GM12878 (cell line): ENCODE measurements around the gene CLSTN2. TPM values are rescaled to one million over a fixed set of nuclear protein-coding genes. Genes with fewer than 3 reads are reported as not detected.
A peak's percentile ranks its signal among the peaks of the same experiment; 100 is the strongest.

Source experiments
- BHLHE40 ChIP-seq, 2 experiments: fragments of 450-650 bp in 1 of 2; IDR thresholded peaks; 2 replicates each; pipeline ENCODE4 v1.6.1; 2011 to 2017; ENCODE audit warnings: low read depth in 2 of 2, borderline replicate concordance in 1 of 2, improper control_type of control experiment in 1 of 2, low read length in 1 of 2, mild to moderate bottlenecking in 1 of 2
- CBX3 ChIP-seq: fragments of 200-600 bp; sonication (generic); IDR thresholded peaks from 2 replicates; pipeline ENCODE4 v1.6.1; 2016; ENCODE audit warnings: low read depth, borderline replicate concordance
- CHD2 ChIP-seq: IDR thresholded peaks from 2 replicates; pipeline ENCODE4 v1.6.1; 2011; ENCODE audit warnings: low read depth, low read length, improper control_type of control experiment, borderline replicate concordance
- CREB1 ChIP-seq: IDR thresholded peaks from 2 replicates; pipeline ENCODE4 v1.6.1; 2012; ENCODE audit warnings: low read depth, mild to moderate bottlenecking, inconsistent platforms
- GATAD2B ChIP-seq: fragments of 450-650 bp; conservative IDR thresholded peaks from 2 replicates; pipeline ENCODE4 v1.6.1; 2017; ENCODE audit warnings: low read depth, mild to moderate bottlenecking, moderate library complexity
- HDAC2 ChIP-seq: fragments of 200-600 bp; sonication (generic); IDR thresholded peaks from 2 replicates; pipeline ENCODE4 v1.6.1; 2017
- MYC ChIP-seq: IDR thresholded peaks from 2 replicates; pipeline ENCODE4 v1.6.1; 2011; ENCODE audit warnings: mild to moderate bottlenecking, low read length, moderate library complexity, inconsistent platforms; ENCODE audit not compliant: insufficient read depth, insufficient replicate concordance, insufficient read length, severe bottlenecking
- NFXL1 ChIP-seq: fragments of 450-650 bp; IDR thresholded peaks from 2 replicates; pipeline ENCODE4 v1.6.1; 2017; ENCODE audit warnings: antibody characterized with exemption, mild to moderate bottlenecking, borderline replicate concordance
- NR2F1 ChIP-seq: fragments of 450-650 bp; conservative IDR thresholded peaks from 2 replicates; pipeline ENCODE4 v1.6.1; 2017; ENCODE audit warnings: mild to moderate bottlenecking
- polyA plus RNA-seq, 11 experiments: library from polyadenylated mRNA; depleted of rRNA in 4 of 11; unstranded in 6 of 11; stranded (reverse) in 5 of 11; fragments of >200 nt; fragmentation: Nextera tagmentation in 4 of 11; fragmentation: Illumina TruSeq in 1 of 11; extraction: Ambion mirVana in 4 of 11; extraction: Trizol in 1 of 11; gene quantifications; 1 replicate in 1 of 11; 2 replicates in 10 of 11; pipeline versions ENCODE4 v1.2.1 to v1.2.3, GENCODE V29; 2011 to 2016; ENCODE audit warnings: inconsistent platforms in 2 of 11, missing spikeins in 2 of 11, low read depth in 1 of 11
- total RNA-seq, 4 experiments: library from RNA; depleted of rRNA in 3 of 4; stranded (reverse); fragments of >200 nt in 3 of 4; fragmentation: Illumina TruSeq in 1 of 4; extraction: Trizol in 1 of 4; gene quantifications; 2 replicates each; pipeline versions ENCODE4 v1.2.1 to v1.2.3, GENCODE V29; 2013 to 2021
- TF ChIP-seq, protein P1 (sequence below): IDR thresholded peaks from 2 replicates; pipeline ENCODE4 v1.6.1; 2012; ENCODE audit warnings: mild to moderate bottlenecking, low read depth, low read length
- TF ChIP-seq, protein P2 (sequence below): IDR thresholded peaks from 2 replicates; pipeline ENCODE4 v1.6.1; 2011; ENCODE audit warnings: borderline replicate concordance, low read depth, mild to moderate bottlenecking, moderate library complexity, low read length; ENCODE audit not compliant: insufficient read depth, poor library complexity, severe bottlenecking
- TF ChIP-seq, protein P3 (sequence below): fragments of 450-650 bp; IDR thresholded peaks from 2 replicates; pipeline ENCODE4 v1.6.1; 2017; ENCODE audit warnings: mild to moderate bottlenecking, low read depth, inconsistent platforms; ENCODE audit not compliant: poor library complexity, severe bottlenecking
- TF ChIP-seq, protein P4 (sequence below): fragments of 450-650 bp; conservative IDR thresholded peaks from 2 replicates; pipeline ENCODE4 v1.6.1; 2017; ENCODE audit warnings: mild to moderate bottlenecking, moderate library complexity
- TF ChIP-seq, protein P5 (sequence below): IDR thresholded peaks from 2 replicates; pipeline ENCODE4 v1.6.1; 2012; ENCODE audit warnings: low read depth, low read length, improper control_type of control experiment
- TF ChIP-seq, protein P6 (sequence below): fragments of 450-650 bp; formaldehyde crosslinking; IDR thresholded peaks from 2 replicates; pipeline ENCODE4 v1.4.0; 2020; ENCODE audit warnings: mild to moderate bottlenecking, moderate library complexity

Gene CLSTN2
- total and polyA plus RNA-seq, 10 of the 15 experiments (the other 5 are each of a cell fraction or from before 2014, with no cell fraction given) = under 0.01 to 0.10 (median under 0.01) TPM; not detected in 5

DNA sequence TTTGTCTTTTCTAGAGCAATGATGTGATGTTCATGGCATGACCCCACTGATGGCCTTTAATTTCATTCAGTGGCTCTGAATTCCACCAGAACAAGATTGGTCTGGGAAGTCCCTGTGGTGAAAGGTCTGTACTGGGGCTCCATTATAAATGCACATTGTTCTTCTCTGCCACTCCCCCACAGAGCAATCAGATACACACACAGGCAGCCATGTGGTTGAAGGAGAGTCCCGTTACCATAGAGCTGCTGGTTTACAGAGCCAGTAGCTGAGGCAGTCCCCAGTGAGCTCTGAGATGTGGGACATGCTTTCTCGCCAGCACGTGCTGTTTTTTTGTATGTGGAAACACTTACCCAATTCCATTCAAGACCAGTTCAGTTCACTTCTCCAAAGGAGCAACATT lies 570.2 kb downstream of the CLSTN2 start (continued):
- TF ChIP-seq, protein P1, sequence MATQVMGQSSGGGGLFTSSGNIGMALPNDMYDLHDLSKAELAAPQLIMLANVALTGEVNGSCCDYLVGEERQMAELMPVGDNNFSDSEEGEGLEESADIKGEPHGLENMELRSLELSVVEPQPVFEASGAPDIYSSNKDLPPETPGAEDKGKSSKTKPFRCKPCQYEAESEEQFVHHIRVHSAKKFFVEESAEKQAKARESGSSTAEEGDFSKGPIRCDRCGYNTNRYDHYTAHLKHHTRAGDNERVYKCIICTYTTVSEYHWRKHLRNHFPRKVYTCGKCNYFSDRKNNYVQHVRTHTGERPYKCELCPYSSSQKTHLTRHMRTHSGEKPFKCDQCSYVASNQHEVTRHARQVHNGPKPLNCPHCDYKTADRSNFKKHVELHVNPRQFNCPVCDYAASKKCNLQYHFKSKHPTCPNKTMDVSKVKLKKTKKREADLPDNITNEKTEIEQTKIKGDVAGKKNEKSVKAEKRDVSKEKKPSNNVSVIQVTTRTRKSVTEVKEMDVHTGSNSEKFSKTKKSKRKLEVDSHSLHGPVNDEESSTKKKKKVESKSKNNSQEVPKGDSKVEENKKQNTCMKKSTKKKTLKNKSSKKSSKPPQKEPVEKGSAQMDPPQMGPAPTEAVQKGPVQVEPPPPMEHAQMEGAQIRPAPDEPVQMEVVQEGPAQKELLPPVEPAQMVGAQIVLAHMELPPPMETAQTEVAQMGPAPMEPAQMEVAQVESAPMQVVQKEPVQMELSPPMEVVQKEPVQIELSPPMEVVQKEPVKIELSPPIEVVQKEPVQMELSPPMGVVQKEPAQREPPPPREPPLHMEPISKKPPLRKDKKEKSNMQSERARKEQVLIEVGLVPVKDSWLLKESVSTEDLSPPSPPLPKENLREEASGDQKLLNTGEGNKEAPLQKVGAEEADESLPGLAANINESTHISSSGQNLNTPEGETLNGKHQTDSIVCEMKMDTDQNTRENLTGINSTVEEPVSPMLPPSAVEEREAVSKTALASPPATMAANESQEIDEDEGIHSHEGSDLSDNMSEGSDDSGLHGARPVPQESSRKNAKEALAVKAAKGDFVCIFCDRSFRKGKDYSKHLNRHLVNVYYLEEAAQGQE = no peak
- TF ChIP-seq, protein P2, sequence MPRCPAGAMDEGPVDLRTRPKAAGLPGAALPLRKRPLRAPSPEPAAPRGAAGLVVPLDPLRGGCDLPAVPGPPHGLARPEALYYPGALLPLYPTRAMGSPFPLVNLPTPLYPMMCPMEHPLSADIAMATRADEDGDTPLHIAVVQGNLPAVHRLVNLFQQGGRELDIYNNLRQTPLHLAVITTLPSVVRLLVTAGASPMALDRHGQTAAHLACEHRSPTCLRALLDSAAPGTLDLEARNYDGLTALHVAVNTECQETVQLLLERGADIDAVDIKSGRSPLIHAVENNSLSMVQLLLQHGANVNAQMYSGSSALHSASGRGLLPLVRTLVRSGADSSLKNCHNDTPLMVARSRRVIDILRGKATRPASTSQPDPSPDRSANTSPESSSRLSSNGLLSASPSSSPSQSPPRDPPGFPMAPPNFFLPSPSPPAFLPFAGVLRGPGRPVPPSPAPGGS = no peak
- TF ChIP-seq, protein P3, sequence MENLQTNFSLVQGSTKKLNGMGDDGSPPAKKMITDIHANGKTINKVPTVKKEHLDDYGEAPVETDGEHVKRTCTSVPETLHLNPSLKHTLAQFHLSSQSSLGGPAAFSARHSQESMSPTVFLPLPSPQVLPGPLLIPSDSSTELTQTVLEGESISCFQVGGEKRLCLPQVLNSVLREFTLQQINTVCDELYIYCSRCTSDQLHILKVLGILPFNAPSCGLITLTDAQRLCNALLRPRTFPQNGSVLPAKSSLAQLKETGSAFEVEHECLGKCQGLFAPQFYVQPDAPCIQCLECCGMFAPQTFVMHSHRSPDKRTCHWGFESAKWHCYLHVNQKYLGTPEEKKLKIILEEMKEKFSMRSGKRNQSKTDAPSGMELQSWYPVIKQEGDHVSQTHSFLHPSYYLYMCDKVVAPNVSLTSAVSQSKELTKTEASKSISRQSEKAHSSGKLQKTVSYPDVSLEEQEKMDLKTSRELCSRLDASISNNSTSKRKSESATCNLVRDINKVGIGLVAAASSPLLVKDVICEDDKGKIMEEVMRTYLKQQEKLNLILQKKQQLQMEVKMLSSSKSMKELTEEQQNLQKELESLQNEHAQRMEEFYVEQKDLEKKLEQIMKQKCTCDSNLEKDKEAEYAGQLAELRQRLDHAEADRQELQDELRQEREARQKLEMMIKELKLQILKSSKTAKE = no peak
- TF ChIP-seq GATAD2B = no peak
- no peak for TF ChIP-seq CBX3
- peak; percentile 31; the same call in 1 of the 2 replicates for TF ChIP-seq CHD2
- TF ChIP-seq, protein P4, sequence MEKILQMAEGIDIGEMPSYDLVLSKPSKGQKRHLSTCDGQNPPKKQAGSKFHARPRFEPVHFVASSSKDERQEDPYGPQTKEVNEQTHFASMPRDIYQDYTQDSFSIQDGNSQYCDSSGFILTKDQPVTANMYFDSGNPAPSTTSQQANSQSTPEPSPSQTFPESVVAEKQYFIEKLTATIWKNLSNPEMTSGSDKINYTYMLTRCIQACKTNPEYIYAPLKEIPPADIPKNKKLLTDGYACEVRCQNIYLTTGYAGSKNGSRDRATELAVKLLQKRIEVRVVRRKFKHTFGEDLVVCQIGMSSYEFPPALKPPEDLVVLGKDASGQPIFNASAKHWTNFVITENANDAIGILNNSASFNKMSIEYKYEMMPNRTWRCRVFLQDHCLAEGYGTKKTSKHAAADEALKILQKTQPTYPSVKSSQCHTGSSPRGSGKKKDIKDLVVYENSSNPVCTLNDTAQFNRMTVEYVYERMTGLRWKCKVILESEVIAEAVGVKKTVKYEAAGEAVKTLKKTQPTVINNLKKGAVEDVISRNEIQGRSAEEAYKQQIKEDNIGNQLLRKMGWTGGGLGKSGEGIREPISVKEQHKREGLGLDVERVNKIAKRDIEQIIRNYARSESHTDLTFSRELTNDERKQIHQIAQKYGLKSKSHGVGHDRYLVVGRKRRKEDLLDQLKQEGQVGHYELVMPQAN = no peak
- no peak for TF ChIP-seq NFXL1
- TF ChIP-seq BHLHE40 (IDR thresholded peaks at IDR 0.05; ENCODE audit: borderline replicate concordance in 1 of 2, low read depth in 2 of 2, low read length in 1 of 2) = peak; percentile 96
- TF ChIP-seq HDAC2 = no peak
- TF ChIP-seq, protein P5, sequence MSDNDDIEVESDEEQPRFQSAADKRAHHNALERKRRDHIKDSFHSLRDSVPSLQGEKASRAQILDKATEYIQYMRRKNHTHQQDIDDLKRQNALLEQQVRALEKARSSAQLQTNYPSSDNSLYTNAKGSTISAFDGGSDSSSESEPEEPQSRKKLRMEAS = peak; percentile 55; the same call in 1 of the 2 replicates
- TF ChIP-seq, protein P6, sequence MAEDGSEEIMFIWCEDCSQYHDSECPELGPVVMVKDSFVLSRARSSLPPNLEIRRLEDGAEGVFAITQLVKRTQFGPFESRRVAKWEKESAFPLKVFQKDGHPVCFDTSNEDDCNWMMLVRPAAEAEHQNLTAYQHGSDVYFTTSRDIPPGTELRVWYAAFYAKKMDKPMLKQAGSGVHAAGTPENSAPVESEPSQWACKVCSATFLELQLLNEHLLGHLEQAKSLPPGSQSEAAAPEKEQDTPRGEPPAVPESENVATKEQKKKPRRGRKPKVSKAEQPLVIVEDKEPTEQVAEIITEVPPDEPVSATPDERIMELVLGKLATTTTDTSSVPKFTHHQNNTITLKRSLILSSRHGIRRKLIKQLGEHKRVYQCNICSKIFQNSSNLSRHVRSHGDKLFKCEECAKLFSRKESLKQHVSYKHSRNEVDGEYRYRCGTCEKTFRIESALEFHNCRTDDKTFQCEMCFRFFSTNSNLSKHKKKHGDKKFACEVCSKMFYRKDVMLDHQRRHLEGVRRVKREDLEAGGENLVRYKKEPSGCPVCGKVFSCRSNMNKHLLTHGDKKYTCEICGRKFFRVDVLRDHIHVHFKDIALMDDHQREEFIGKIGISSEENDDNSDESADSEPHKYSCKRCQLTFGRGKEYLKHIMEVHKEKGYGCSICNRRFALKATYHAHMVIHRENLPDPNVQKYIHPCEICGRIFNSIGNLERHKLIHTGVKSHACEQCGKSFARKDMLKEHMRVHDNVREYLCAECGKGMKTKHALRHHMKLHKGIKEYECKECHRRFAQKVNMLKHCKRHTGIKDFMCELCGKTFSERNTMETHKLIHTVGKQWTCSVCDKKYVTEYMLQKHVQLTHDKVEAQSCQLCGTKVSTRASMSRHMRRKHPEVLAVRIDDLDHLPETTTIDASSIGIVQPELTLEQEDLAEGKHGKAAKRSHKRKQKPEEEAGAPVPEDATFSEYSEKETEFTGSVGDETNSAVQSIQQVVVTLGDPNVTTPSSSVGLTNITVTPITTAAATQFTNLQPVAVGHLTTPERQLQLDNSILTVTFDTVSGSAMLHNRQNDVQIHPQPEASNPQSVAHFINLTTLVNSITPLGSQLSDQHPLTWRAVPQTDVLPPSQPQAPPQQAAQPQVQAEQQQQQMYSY (CRISPR knock-in tag) = no peak
- TF ChIP-seq NR2F1 = peak; percentile 83
- TF ChIP-seq MYC = no peak
- no peak for TF ChIP-seq CREB1
